Embryonic facial prominence (tissue), 1 donor: ENCODE data around the gene SLC15A2.
"Not testable (repeated sequence)": the region's sequence is repeated elsewhere in the genome, so short reads cannot be mapped to it uniquely, and the experiment has no call there.

Experiments
- DNase-seq: peaks from one replicate; pipeline ENCODE4 v3.0.0-alpha.2; 2016; ENCODE audit errors: extremely low spot score

Gene SLC15A2

GRCh38 chr3:121894301-121894990 is at the start of gene SLC15A2:
SLC15A2 (plus strand) TSS chr3:121894401; CDS start chr3:121894477, 76 bp downstream.
- DNase-seq: no peak

GRCh38 chr3:121844892-121845291 is 49.3 kb upstream of the SLC15A2 start:
- DNase-seq: no peak

GRCh38 chr3:121852256-121852655 is 41.9 kb upstream of the SLC15A2 start:
- no peak for DNase-seq

- no peak for DNase-seq
Measured at GRCh38 chr3:121855555-121855954, 38.6 kb upstream of the SLC15A2 start.

GRCh38 chr3:121857778-121858177 is 36.4 kb upstream of the SLC15A2 start:
- DNase-seq: not testable (repeated sequence)

GRCh38 chr3:121863247-121863646 is 31.0 kb upstream of the SLC15A2 start:
- not testable (repeated sequence) for DNase-seq

- no peak for DNase-seq
Measured at GRCh38 chr3:121863801-121864200, 30.4 kb upstream of the SLC15A2 start.

- no peak for DNase-seq
Measured at GRCh38 chr3:121869736-121870135, 24.5 kb upstream of the SLC15A2 start.

- no peak for DNase-seq
Measured at GRCh38 chr3:121870717-121871116, 23.5 kb upstream of the SLC15A2 start.

- DNase-seq: no peak
Measured at GRCh38 chr3:121871430-121871829, 22.8 kb upstream of the SLC15A2 start.

GRCh38 chr3:121878411-121878810 is 15.8 kb upstream of the SLC15A2 start:
- no peak for DNase-seq

- DNase-seq: no peak
Measured at GRCh38 chr3:121883507-121883906, 10.7 kb upstream of the SLC15A2 start.

- no peak for DNase-seq
Measured at GRCh38 chr3:121885386-121885785, 8.8 kb upstream of the SLC15A2 start.

- DNase-seq: no peak
Measured at GRCh38 chr3:121895121-121895520, 920 bp downstream of the SLC15A2 start.

- no peak for DNase-seq
Measured at GRCh38 chr3:121895736-121896135, 1.5 kb downstream of the SLC15A2 start.

- DNase-seq: no peak
Measured at GRCh38 chr3:121896823-121897222, 2.6 kb downstream of the SLC15A2 start.

GRCh38 chr3:121897296-121897695 is 3.1 kb downstream of the SLC15A2 start:
- no peak for DNase-seq

- no peak for DNase-seq
Measured at GRCh38 chr3:121913305-121913990, 19.2 kb downstream of the SLC15A2 start.

GRCh38 chr3:121914081-121914998 is 20.1 kb downstream of the SLC15A2 start:
- DNase-seq: no peak

- DNase-seq: no peak
Measured at GRCh38 chr3:121916189-121916588, 22.0 kb downstream of the SLC15A2 start.

GRCh38 chr3:121918779-121919483 is 24.7 kb downstream of the SLC15A2 start:
- DNase-seq: no peak

- no peak for DNase-seq
Measured at GRCh38 chr3:121924734-121925133, 30.5 kb downstream of the SLC15A2 start.
